Fibroblast of mammary gland (primary cell): ENCODE results near the gene CACNG7.

Source experiments
- DNase-seq: peaks from one replicate; pipeline ENCODE4 v3.0.0-alpha.2; 2010; ENCODE audit warnings: low read depth
- H3K4me3 ChIP-seq: 2 replicates; pipeline ENCODE4 v1.5.1; 2011; ENCODE audit warnings: low read depth, mild to moderate bottlenecking, low read length, moderate library complexity; ENCODE audit not compliant: control insufficient read depth
- CTCF ChIP-seq: conservative IDR thresholded peaks from 2 replicates; pipeline ENCODE4 v1.5.1; 2011; ENCODE audit warnings: low read depth, low read length, inconsistent platforms; ENCODE audit not compliant: control insufficient read depth, insufficient read depth

CACNG7 gene

GRCh38 chr19:53908935-53909415 is at the start of gene CACNG7:
Gene CACNG7, plus strand, starts transcription at chr19:53909278. Its CDS starts 3,554 bp downstream, at chr19:53912832.
- no peak for TF ChIP-seq CTCF

GRCh38 chr19:53864308-53864836 is 44.7 kb upstream of the CACNG7 start:
- no peak overlapping the region for H3K4me3 ChIP-seq
- DNase-seq, result no peak
- TF ChIP-seq CTCF, result no peak

More at GRCh38 chr19:53908935-53909415, at the start of gene CACNG7:
- no peak within 1 kb of the TSS for H3K4me3 ChIP-seq
- no peak for DNase-seq

GRCh38 chr19:53865523-53865917 is 43.6 kb upstream of the CACNG7 start:
- DNase-seq, result peak; percentile 29
- H3K4me3 ChIP-seq, result peak overlapping the region; percentile 52
- no peak for TF ChIP-seq CTCF

GRCh38 chr19:53865918-53866864 is 42.9 kb upstream of the CACNG7 start:
- peak; percentile 45 for DNase-seq
- TF ChIP-seq CTCF, result no peak
- H3K4me3 ChIP-seq, result peak overlapping the region; percentile 52

GRCh38 chr19:53866865-53867224 is 42.2 kb upstream of the CACNG7 start:
- DNase-seq, result no peak
- peak overlapping the region; percentile 52 for H3K4me3 ChIP-seq
- TF ChIP-seq CTCF, result no peak

GRCh38 chr19:53867225-53868090 is 41.6 kb upstream of the CACNG7 start, which contains the start of gene MYADM:
Gene MYADM, plus strand, starts transcription at chr19:53867883. Its CDS starts 5,647 bp downstream, at chr19:53873530.
- peak; percentile 97 for DNase-seq
- peak within 1 kb of the TSS; percentile 97 for H3K4me3 ChIP-seq
- no peak for TF ChIP-seq CTCF
